ENCODE data around the gene KRTAP10-4. TPM values are rescaled to one million over a fixed set of nuclear protein-coding genes. Genes with fewer than 3 reads are reported as not detected.

KRTAP10-4 gene
- total RNA-seq, 3 donors from 2014 or later: not detected

DNA sequence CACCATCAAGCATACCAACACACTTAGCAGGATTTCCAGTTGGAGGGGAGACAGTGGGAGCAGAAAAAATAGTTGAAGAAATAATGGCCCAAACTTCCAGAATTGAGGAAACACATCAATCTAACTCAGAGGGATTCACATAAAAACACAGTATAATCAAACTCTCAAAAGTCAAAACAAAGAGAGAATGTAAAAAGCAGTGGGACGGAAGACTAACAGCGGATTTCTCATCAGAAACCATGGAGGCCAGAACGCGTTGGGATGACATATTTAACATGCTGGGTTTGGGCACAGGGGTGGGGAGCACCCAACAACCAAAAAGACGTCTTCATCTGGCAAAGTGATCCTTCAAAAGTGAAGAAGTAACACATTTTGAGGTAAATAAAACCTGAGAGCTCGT, 46.4 kb downstream of the KRTAP10-4 start:
- Histone ChIP-seq H3K36me3 (no peaks in the 10 kb centered on the region), H3K27ac (no peak overlapping the region), H3K9me3 (peaks cover 11 to 35% of the 10 kb centered on the region in 2 donors), H3K4me3 (no peak overlapping the region), H3K4me1 (no peaks in the 10 kb centered on the region), H3K27me3 (peaks cover 0 to 23% of the 10 kb centered on the region in 2 donors)
- intact Hi-C loops (cut with DNase I; ENCODE audit: low total_unique reads): no loop called here
- TF ChIP-seq POLR2A (IDR thresholded peaks at IDR 0.05): no peak
- TF ChIP-seq, protein P1, sequence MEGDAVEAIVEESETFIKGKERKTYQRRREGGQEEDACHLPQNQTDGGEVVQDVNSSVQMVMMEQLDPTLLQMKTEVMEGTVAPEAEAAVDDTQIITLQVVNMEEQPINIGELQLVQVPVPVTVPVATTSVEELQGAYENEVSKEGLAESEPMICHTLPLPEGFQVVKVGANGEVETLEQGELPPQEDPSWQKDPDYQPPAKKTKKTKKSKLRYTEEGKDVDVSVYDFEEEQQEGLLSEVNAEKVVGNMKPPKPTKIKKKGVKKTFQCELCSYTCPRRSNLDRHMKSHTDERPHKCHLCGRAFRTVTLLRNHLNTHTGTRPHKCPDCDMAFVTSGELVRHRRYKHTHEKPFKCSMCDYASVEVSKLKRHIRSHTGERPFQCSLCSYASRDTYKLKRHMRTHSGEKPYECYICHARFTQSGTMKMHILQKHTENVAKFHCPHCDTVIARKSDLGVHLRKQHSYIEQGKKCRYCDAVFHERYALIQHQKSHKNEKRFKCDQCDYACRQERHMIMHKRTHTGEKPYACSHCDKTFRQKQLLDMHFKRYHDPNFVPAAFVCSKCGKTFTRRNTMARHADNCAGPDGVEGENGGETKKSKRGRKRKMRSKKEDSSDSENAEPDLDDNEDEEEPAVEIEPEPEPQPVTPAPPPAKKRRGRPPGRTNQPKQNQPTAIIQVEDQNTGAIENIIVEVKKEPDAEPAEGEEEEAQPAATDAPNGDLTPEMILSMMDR (IDR thresholded peaks at IDR 0.05): no peak
- no peak for TF ChIP-seq POLR2AphosphoS5 (IDR thresholded peaks at IDR 0.05)
- no peak for DNase-seq (ENCODE audit: low spot score in 2 of 2)

DNA sequence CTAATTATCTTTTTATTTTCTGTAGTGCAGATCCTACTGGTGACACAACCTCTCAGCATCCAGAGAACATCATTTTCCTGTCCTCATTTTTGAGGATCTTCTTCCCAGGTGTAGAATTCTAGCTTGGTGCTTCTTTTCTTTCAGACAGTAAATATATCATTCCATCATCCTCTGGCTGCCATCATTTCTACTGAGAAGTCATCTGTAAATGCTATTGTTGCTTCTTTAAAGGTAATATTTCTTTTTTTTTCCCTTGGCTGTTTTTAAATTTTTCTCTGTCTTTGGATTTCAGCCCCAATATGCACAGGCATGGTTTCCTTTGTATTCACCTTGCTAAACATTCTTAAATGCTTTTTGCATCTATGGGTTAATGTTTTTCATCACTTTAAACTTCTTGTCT, 50.0 kb downstream of the KRTAP10-4 start:
- intact Hi-C loops (cut with DNase I; ENCODE audit: low total_unique reads): no loop called here
- peaks cover 11 to 38% of the 10 kb centered on the region in 2 donors for H3K9me3 ChIP-seq
- no peaks in the 10 kb centered on the region for H3K4me1 ChIP-seq
- peaks cover 0 to 20% of the 10 kb centered on the region in 2 donors for H3K27me3 ChIP-seq
- no peak for DNase-seq (ENCODE audit: low spot score in 2 of 2)
- no peak for TF ChIP-seq POLR2A (IDR thresholded peaks at IDR 0.05)
- TF ChIP-seq, protein P1 (IDR thresholded peaks at IDR 0.05): no peak
- TF ChIP-seq POLR2AphosphoS5 (IDR thresholded peaks at IDR 0.05): no peak
- no peak overlapping the region for H3K27ac ChIP-seq
- no peaks in the 10 kb centered on the region for H3K36me3 ChIP-seq
- H3K4me3 ChIP-seq: no peak overlapping the region

Other genes with a start within 250 kb of the KRTAP10-4 start
- 10 to 100 TPM; 22.2 to 31.1 (median 27.8) TPM for gene CFAP410, start 234.3 kb upstream of the KRTAP10-4 start, total RNA-seq
- 1 to 10 TPM; 4.3 to 7.9 (median 7.2) TPM for gene TRPM2, start 220.1 kb upstream of the KRTAP10-4 start, total RNA-seq
- 1 to 10 TPM; 1.6 to 6.4 (median 2.0) TPM for gene LRRC3, start 118.2 kb upstream of the KRTAP10-4 start, total RNA-seq
- not detected for gene KRTAP10-1, start 33.5 kb upstream of the KRTAP10-4 start, total RNA-seq
- gene KRTAP10-2, start 22.2 kb upstream of the KRTAP10-4 start, total RNA-seq: not detected
- gene KRTAP10-3, start 14.9 kb upstream of the KRTAP10-4 start, total RNA-seq: not detected
- gene KRTAP10-5, start 6.9 kb downstream of the KRTAP10-4 start, total RNA-seq: not detected
- not detected for gene KRTAP10-6, start 18.8 kb downstream of the KRTAP10-4 start, total RNA-seq
- not detected for gene KRTAP10-7, start 26.9 kb downstream of the KRTAP10-4 start, total RNA-seq
- gene KRTAP10-8, start 38.4 kb downstream of the KRTAP10-4 start, total RNA-seq: not detected
- gene KRTAP10-9, start 53.4 kb downstream of the KRTAP10-4 start, total RNA-seq: not detected
- gene KRTAP10-10, start 63.6 kb downstream of the KRTAP10-4 start, total RNA-seq: not detected
- gene KRTAP10-11, start 72.7 kb downstream of the KRTAP10-4 start, total RNA-seq: not detected
- not detected for gene KRTAP12-4, start 80.9 kb downstream of the KRTAP10-4 start, total RNA-seq
- not detected for gene KRTAP12-3, start 84.2 kb downstream of the KRTAP10-4 start, total RNA-seq
- gene KRTAP12-2, start 93.2 kb downstream of the KRTAP10-4 start, total RNA-seq: not detected
- not detected for gene KRTAP12-1, start 108.4 kb downstream of the KRTAP10-4 start, total RNA-seq
- not detected for gene KRTAP10-12, start 123.4 kb downstream of the KRTAP10-4 start, total RNA-seq
- gene TSPEAR, start 137.8 kb downstream of the KRTAP10-4 start, total RNA-seq: under 1 TPM in 1 of 3 donors, not detected in 2; 0.15 TPM
- gene UBE2G2, start 228.1 kb downstream of the KRTAP10-4 start, total RNA-seq: 100 to 1,000 TPM in 1 of 3 donors, 10 to 100 TPM in 2; 84.8 to 128 (median 99.2) TPM
- 10 to 100 TPM; 64.2 to 64.8 (median 64.4) TPM for gene SUMO3, start 244.3 kb downstream of the KRTAP10-4 start, total RNA-seq